ENCODE measurements around the gene TCF21. TPM values are rescaled to one million over a fixed set of nuclear protein-coding genes. Genes with fewer than 3 reads are reported as not detected.

The TCF21 gene
- total and polyA plus RNA-seq, 2 of the 13 experiments (the other 11 are each of a cell fraction or from before 2014, with no cell fraction given): not detected

DNA sequence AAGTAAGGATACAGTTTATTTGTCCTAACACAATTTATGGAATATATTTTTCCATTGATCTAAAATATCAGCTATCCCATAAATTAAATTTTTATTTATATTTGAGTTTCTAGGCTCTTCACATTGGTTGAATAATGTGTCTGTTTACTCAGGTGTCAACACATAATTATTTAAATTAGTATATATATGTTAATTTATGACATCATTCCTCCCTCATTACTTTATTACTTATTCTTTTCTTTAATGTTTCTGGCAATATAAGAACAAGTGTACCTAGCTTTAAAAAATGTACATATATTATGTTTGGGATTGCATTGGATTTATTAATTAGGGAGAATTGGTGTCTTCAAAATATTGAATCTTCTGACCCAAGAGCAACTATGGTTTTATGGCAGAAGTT lies 31.2 kb upstream of the TCF21 start:
- no peaks in the 10 kb centered on the region for H4K20me1 ChIP-seq (ENCODE audit: insufficient read depth, low read length)
- H3K9ac ChIP-seq (ENCODE audit: insufficient read depth, low read depth, low read length): no peak overlapping the region
- no peak for FAIRE-seq
- no peak for DNase-seq (ENCODE audit: low spot score)
- peaks cover 4% of the 10 kb centered on the region; the same call in 1 of the 2 replicates for H3K9me3 ChIP-seq (ENCODE audit: low read length)
- no peak overlapping the region for H2AFZ ChIP-seq (ENCODE audit: low read length)
- no peak for ATAC-seq
- TF ChIP-seq, protein P1, sequence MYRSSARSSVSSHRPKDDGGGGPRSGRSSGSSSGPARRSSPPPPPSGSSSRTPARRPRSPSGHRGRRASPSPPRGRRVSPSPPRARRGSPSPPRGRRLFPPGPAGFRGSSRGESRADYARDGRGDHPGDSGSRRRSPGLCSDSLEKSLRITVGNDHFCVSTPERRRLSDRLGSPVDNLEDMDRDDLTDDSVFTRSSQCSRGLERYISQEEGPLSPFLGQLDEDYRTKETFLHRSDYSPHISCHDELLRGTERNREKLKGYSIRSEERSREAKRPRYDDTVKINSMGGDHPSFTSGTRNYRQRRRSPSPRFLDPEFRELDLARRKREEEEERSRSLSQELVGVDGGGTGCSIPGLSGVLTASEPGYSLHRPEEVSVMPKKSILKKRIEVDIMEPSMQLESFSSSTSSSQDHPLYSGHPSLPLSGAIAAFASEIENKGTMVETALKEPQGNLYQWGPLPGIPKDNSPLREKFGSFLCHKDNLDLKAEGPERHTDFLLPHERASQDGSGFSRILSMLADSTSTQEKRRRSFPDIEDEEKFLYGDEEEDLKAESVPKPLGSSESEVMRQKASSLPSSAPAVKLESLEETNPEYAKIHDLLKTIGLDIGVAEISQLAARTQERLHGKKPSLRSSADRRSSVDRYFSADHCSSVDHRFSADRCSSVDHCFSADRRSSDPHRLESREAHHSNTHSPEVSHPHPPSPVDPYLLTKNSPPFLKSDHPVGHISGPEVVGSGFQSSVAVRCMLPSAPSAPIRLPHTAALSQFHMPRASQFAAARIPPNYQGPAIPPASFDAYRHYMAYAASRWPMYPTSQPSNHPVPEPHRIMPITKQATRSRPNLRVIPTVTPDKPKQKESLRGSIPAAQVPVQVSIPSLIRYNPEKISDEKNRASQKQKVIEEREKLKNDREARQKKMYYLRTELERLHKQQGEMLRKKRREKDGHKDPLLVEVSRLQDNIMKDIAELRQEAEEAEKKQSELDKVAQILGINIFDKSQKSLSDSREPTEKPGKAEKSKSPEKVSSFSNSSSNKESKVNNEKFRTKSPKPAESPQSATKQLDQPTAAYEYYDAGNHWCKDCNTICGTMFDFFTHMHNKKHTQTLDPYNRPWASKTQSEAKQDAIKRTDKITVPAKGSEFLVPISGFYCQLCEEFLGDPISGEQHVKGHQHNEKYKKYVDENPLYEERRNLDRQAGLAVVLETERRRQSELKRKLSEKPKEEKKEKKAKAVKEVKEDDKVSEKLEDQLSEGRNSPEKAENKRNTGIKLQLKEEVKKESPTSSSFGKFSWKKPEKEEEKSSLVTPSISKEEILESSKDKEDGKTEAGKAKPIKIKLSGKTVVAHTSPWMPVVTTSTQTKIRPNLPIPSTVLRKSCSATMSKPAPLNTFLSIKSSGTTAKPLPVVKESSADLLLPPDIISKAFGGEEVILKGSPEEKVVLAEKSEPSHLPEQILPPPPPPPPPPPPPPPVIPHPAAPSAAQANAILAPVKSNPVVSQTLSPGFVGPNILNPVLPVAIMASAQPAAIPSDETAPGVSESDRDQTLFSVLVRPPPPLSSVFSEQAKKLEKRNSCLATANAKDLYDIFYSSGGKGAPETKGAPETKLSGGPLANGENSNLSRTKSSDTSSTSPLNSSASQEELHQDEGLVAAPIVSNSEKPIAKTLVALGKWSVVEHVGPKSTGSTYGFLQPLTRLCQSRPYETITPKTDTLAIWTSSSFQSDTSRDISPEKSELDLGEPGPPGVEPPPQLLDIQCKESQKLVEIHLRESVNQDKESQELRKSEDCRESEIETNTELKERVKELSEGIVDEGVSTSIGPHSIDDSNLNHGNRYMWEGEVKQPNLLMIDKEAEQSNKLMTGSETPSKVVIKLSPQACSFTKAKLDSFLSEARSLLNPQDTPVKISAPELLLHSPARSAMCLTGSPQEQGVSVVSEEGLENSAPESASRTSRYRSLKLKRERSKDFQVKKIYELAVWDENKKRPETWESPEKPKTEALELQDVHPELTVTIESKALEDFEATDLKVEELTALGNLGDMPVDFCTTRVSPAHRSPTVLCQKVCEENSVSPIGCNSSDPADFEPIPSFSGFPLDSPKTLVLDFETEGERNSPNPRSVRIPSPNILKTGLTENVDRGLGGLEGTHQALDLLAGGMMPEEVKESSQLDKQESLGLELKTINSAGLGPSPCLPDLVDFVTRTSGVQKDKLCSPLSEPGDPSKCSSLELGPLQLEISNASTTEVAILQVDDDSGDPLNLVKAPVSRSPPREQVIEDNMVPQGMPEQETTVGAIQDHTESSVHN (CRISPR knock-in tag; IDR thresholded peaks at IDR 0.05): no peak
- TF ChIP-seq SMAD9 (CRISPR knock-in tag; IDR thresholded peaks at IDR 0.05) (no peak), RFX5 (IDR thresholded peaks at IDR 0.05; ENCODE audit: low read depth, low read length) (no peak), ATF7 (IDR thresholded peaks at IDR 0.05) (peak; percentile 76), ATF7 (CRISPR knock-in tag; IDR thresholded peaks at IDR 0.05) (no peak)
- H3K4me2 ChIP-seq (ENCODE audit: low read depth, low read length): no peak overlapping the region
- H3K4me1 ChIP-seq (ENCODE audit: insufficient read depth, low read length): 0 out of 2 replicates have a peak, but pooled peaks cover 6% of the 10 kb centered on the region
- H3K36me3 ChIP-seq (replicated peaks in 1 of 2; ENCODE audit: control insufficient read depth in 1 of 2, insufficient read depth in 2 of 2, low read length in 2 of 2): no peaks in the 10 kb centered on the region
- ChIA-PET CTCF (ENCODE audit: low intra/inter-chr PET ratio, low total read pairs) (no interaction called here), POLR2A (no interaction called here)
- peaks cover 1 to 28% of the 10 kb centered on the region in 2 experiments; a peak in 3 of 5 replicates for H3K27me3 ChIP-seq (ENCODE audit: control insufficient read depth in 1 of 2, insufficient read depth in 2 of 2, low read length in 2 of 2)
- in situ Hi-C loops (cut with HindIII; ENCODE audit: extremely low pct_ligation_motif_present, low pct_unique_long_range_greater_than_20kb): no loop called here
- no TSS peak for BruUV-seq (replicated peaks)
- intact Hi-C loops (cut with micrococcal nuclease; ENCODE audit: unreplicated experiment): no loop called here
- no peaks in the 10 kb centered on the region for H3K79me2 ChIP-seq (ENCODE audit: insufficient read depth, low read length)
- H3K4me3 ChIP-seq (replicated peaks in 1 of 3; ENCODE audit: insufficient read depth in 1 of 3, low read depth in 2 of 3, low read length in 3 of 3): no peak overlapping the region
- no peak overlapping the region for H3K27ac ChIP-seq (ENCODE audit: extremely low read length, insufficient read depth, low read length)
